H1 (cell line): ENCODE results near the gene EGFR. TPM values are rescaled to one million over a fixed set of nuclear protein-coding genes. Genes with fewer than 3 reads are reported as not detected.

Experiments used
- CTCF ChIA-PET: fragments of 300-600 bp; sonication (Branson Sonifier 250); formaldehyde crosslinking; loops from one replicate; lab custom pipeline; 2021; ENCODE audit not compliant: partially characterized antibody; lab: Charles Lee
- POLR2A ChIA-PET: fragments of 300-600 bp; sonication (Branson Sonifier 250); formaldehyde crosslinking; loops from one replicate; lab custom pipeline; 2021; ENCODE audit warnings: inconsistent platforms; ENCODE audit not compliant: partially characterized antibody; lab: Charles Lee
- DNase-seq, 2 experiments: peaks; one replicate each; pipeline versions ENCODE4 v3.0.0 to v3.0.0-alpha.2; 2010 to 2022; ENCODE audit warnings: low spot score in 2 of 2, low read depth in 1 of 2, mixed read lengths in 1 of 2
- FAIRE-seq: peaks from 2 replicates; lab custom pipeline; 2011; peaks lifted over from hg19 to GRCh38; lab: Jason Lieb, UNC
- H2AFZ ChIP-seq: 2 replicates; pipeline ENCODE4 v1.8.1; 2012; ENCODE audit warnings: low read length, inconsistent platforms
- H2AK5ac ChIP-seq: 2 replicates; pipeline ENCODE4 v1.6.1; 2013; ENCODE audit warnings: low read depth, low read length
- H2BK120ac ChIP-seq: replicated peaks from 2 replicates; pipeline ENCODE3; 2013; ENCODE audit warnings: low read depth, low read length, inconsistent platforms
- H2BK12ac ChIP-seq: 2 replicates; pipeline ENCODE4 v1.6.1; 2013; ENCODE audit warnings: low read depth, low read length
- H2BK15ac ChIP-seq: 2 replicates; pipeline ENCODE4 v1.6.1; 2013; ENCODE audit warnings: low read length
- H2BK20ac ChIP-seq: 2 replicates; pipeline ENCODE4 v1.6.1; 2013; ENCODE audit warnings: low read length
- H2BK5ac ChIP-seq: 2 replicates; pipeline ENCODE4 v1.6.1; 2013; ENCODE audit warnings: low read depth, low read length
- H3K14ac ChIP-seq: 2 replicates; pipeline ENCODE4 v1.6.1; 2013; ENCODE audit warnings: inconsistent platforms; ENCODE audit not compliant: insufficient read length
- H3K18ac ChIP-seq: 2 replicates; pipeline ENCODE4 v1.6.1; 2013; ENCODE audit warnings: low read length; ENCODE audit errors: extremely low read depth
- H3K23ac ChIP-seq: 2 replicates; pipeline ENCODE4 v1.6.1; 2013; ENCODE audit warnings: inconsistent platforms; ENCODE audit not compliant: insufficient read length
- H3K23me2 ChIP-seq: 2 replicates; pipeline ENCODE4 v1.6.1; 2013; ENCODE audit warnings: low read depth, low read length
- H3K27ac ChIP-seq: 2 replicates; pipeline ENCODE4 v1.6.1; 2011; ENCODE audit warnings: low read depth, low read length, inconsistent platforms
- H3K27me3 ChIP-seq, 4 experiments: replicated peaks in 1 of 4; 1 replicate in 1 of 4; 2 replicates in 3 of 4; pipeline versions ENCODE4 v1.6.1 to v1.8.1; 2011 to 2013; ENCODE audit warnings: low read length in 3 of 4, mild to moderate bottlenecking in 3 of 4, inconsistent platforms in 2 of 4, mixed read lengths in 2 of 4, moderate library complexity in 1 of 4; ENCODE audit not compliant: control insufficient read depth in 3 of 4, insufficient read depth in 3 of 4; ENCODE audit errors: extremely low read depth in 1 of 4
- H3K36me3 ChIP-seq, 4 experiments: 2 replicates each; pipeline versions ENCODE4 v1.6.1 to v1.8.1; 2011 to 2013; ENCODE audit warnings: mild to moderate bottlenecking in 4 of 4, low read length in 3 of 4, moderate library complexity in 2 of 4, control low read depth in 1 of 4, inconsistent platforms in 1 of 4; ENCODE audit not compliant: insufficient read depth in 4 of 4, control insufficient read depth in 2 of 4
- H3K4ac ChIP-seq: replicated peaks from 2 replicates; pipeline ENCODE3; 2013; ENCODE audit warnings: low read length, low read depth, mixed read lengths, inconsistent platforms; ENCODE audit not compliant: insufficient read length
- H3K4me1 ChIP-seq, 4 experiments: replicated peaks in 1 of 4; 1 replicate in 1 of 4; 2 replicates in 3 of 4; pipeline versions ENCODE4 v1.6.1 to v1.8.1; 2011 to 2013; ENCODE audit warnings: low read length in 3 of 4, inconsistent platforms in 2 of 4, mixed read lengths in 1 of 4; ENCODE audit not compliant: insufficient read depth in 4 of 4, control insufficient read depth in 3 of 4
- H3K4me2 ChIP-seq, 2 experiments: 2 replicates each; pipeline versions ENCODE4 v1.6.1 to v1.8.1; 2011 to 2013; ENCODE audit warnings: low read depth in 2 of 2, low read length in 2 of 2, control low read depth in 1 of 2, inconsistent platforms in 1 of 2, mild to moderate bottlenecking in 1 of 2; ENCODE audit not compliant: insufficient read depth in 1 of 2
- H3K4me3 ChIP-seq, 4 experiments: fragments of 200-600, 300-600 bp in 1 of 4; sonication (generic), shearing (Covaris generic), sonication (Bioruptor Twin) in 1 of 4; 2 replicates each; pipeline versions ENCODE4 v1.5.1 to v1.8.1; 2011 to 2016; ENCODE audit warnings: low read length in 4 of 4, low read depth in 3 of 4, control low read depth in 2 of 4, inconsistent platforms in 2 of 4, mild to moderate bottlenecking in 2 of 4, mixed read lengths in 1 of 4, moderate library complexity in 1 of 4; ENCODE audit not compliant: insufficient read depth in 2 of 4; ENCODE audit errors: extremely low read depth in 1 of 4
- H3K56ac ChIP-seq: replicated peaks from 2 replicates; pipeline ENCODE3; 2013; ENCODE audit warnings: low read depth, mild to moderate bottlenecking, mixed read lengths, low read length, inconsistent platforms; ENCODE audit not compliant: insufficient read length
- H3K79me1 ChIP-seq: 2 replicates; pipeline ENCODE4 v1.6.1; 2013; ENCODE audit warnings: low read depth, low read length, control low read depth
- H3K79me2 ChIP-seq, 2 experiments: 2 replicates each; pipeline versions ENCODE4 v1.6.1 to v1.8.1; 2012 to 2013; ENCODE audit warnings: low read length in 2 of 2, mild to moderate bottlenecking in 2 of 2, inconsistent platforms in 1 of 2; ENCODE audit not compliant: insufficient read depth in 2 of 2, control insufficient read depth in 1 of 2
- H3K9ac ChIP-seq, 4 experiments: replicated peaks in 1 of 4; 1 replicate in 1 of 4; 2 replicates in 3 of 4; pipeline versions ENCODE4 v1.6.1 to v1.8.1; 2011 to 2013; ENCODE audit warnings: low read depth in 3 of 4, low read length in 3 of 4, control low read depth in 2 of 4, mild to moderate bottlenecking in 2 of 4, moderate library complexity in 2 of 4, inconsistent platforms in 1 of 4; ENCODE audit errors: extremely low read depth in 1 of 4
- H3K9me3 ChIP-seq, 2 experiments: 2 replicates each; pipeline versions ENCODE4 v1.6.1 to v1.8.1; 2012 to 2013; ENCODE audit warnings: mild to moderate bottlenecking in 2 of 2, moderate library complexity in 2 of 2, control low read depth in 1 of 2, inconsistent platforms in 1 of 2, low read depth in 1 of 2, low read length in 1 of 2, mixed read lengths in 1 of 2; ENCODE audit not compliant: insufficient read depth in 2 of 2
- H4K20me1 ChIP-seq, 2 experiments: replicated peaks in 1 of 2; 2 replicates each; pipeline versions ENCODE3 to v1.8.1; 2011 to 2013; ENCODE audit warnings: inconsistent platforms in 2 of 2, low read length in 2 of 2, mild to moderate bottlenecking in 1 of 2; ENCODE audit not compliant: insufficient read depth in 2 of 2, control insufficient read depth in 1 of 2
- H4K5ac ChIP-seq: 2 replicates; pipeline ENCODE4 v1.6.1; 2013; ENCODE audit warnings: low read length, low read depth, mixed read lengths, inconsistent platforms; ENCODE audit not compliant: insufficient read length
- H4K8ac ChIP-seq: 2 replicates; pipeline ENCODE4 v1.8.0; 2013; ENCODE audit warnings: mild to moderate bottlenecking, moderate library complexity, low read length, inconsistent platforms; ENCODE audit not compliant: insufficient read depth; ENCODE audit errors: extremely low read depth
- H4K91ac ChIP-seq: replicated peaks from 2 replicates; pipeline ENCODE3; 2013; ENCODE audit warnings: low read length, mixed read lengths, inconsistent platforms; ENCODE audit not compliant: insufficient read length
- CBX8 ChIP-seq: fragments of 300-800, 300-1000 bp; sonication (generic); IDR thresholded peaks from 2 replicates; pipeline ENCODE4 v1.7.1; 2016; ENCODE audit warnings: low read depth, low read length, borderline replicate concordance
- CREB1 ChIP-seq: IDR thresholded peaks from 2 replicates; pipeline ENCODE4 v1.6.1; 2012; ENCODE audit warnings: inconsistent platforms
- EGR1 ChIP-seq: IDR thresholded peaks from 2 replicates; pipeline ENCODE4 v1.6.1; 2011; ENCODE audit warnings: low read depth, low read length, borderline replicate concordance
- EP300 ChIP-seq, 2 experiments: IDR thresholded peaks; 1 replicate in 1 of 2; 2 replicates in 1 of 2; pipeline ENCODE4 v1.6.1; 2011 to 2012; ENCODE audit warnings: low read depth in 2 of 2, low read length in 2 of 2, mild to moderate bottlenecking in 2 of 2, borderline replicate concordance in 1 of 2, inconsistent platforms in 1 of 2, moderate library complexity in 1 of 2
- EZH2 ChIP-seq: fragments of 200-600 bp; sonication (generic); IDR thresholded peaks from 2 replicates; pipeline ENCODE4 v1.7.1; 2012; ENCODE audit warnings: low read depth, mild to moderate bottlenecking, moderate library complexity, low read length, inconsistent platforms; ENCODE audit not compliant: severe bottlenecking
- SAP30 ChIP-seq: fragments of 300-600 bp; sonication (generic); IDR thresholded peaks from 2 replicates; pipeline ENCODE4 v1.7.1; 2012; ENCODE audit warnings: low read length, moderate library complexity, mild to moderate bottlenecking, inconsistent platforms; ENCODE audit not compliant: insufficient read depth, insufficient replicate concordance
- SIRT6 ChIP-seq: IDR thresholded peaks from one replicate; pipeline ENCODE4 v1.7.1; 2012; ENCODE audit warnings: low read length, inconsistent platforms
- WGBS, 2 experiments: shearing (Covaris generic) in 1 of 2; methylation state at CpG; one replicate each; pipeline versions ENCODE4 v1.1.6 to v1.1.7; 2013 to 2015; ENCODE audit warnings: low lambda C conversion rate in 2 of 2, mixed read lengths in 2 of 2, inconsistent platforms in 1 of 2, low coverage in 1 of 2, missing lambda C conversion rate in 1 of 2; ENCODE audit not compliant: insufficient replicate concordance in 2 of 2, insufficient coverage in 1 of 2, insufficient read length in 1 of 2; ENCODE audit errors: extremely low coverage in 1 of 2, missing lambda C conversion rate in 1 of 2; 5-methylcytosine and 5-hydroxymethylcytosine counted together
- polyA plus RNA-seq, 7 experiments: library from polyadenylated mRNA; depleted of rRNA in 3 of 7; stranded (reverse) in 5 of 7; unstranded in 2 of 7; fragments of >200 nt in 5 of 7; fragments of 200-250 nt in 2 of 7; gene quantifications; 1 replicate in 5 of 7; 2 replicates in 1 of 7; 4 replicates in 1 of 7; pipeline versions ENCODE4 v1.2.1 to v1.2.3, GENCODE V29; 2011 to 2013; ENCODE audit warnings: missing spikeins in 2 of 7, mixed read lengths in 2 of 7
- total RNA-seq: library from RNA; stranded (reverse); fragmentation: NEBNext Ultra II Directional; extraction: Animal tissue kit (Norgen Biotek cat#: 25700); gene quantifications from 2 replicates; pipeline ENCODE4 v1.2.1, GENCODE V29; 2021
- TF ChIP-seq, protein P1 (sequence below): IDR thresholded peaks from 2 replicates; pipeline ENCODE4 v1.6.1; 2012; ENCODE audit warnings: inconsistent platforms

The EGFR gene
- total and polyA plus RNA-seq, 2 of the 8 experiments (the other 6 are each of a cell fraction or from before 2014, with no cell fraction given): 1.9 to 5.8 TPM

GRCh38 chr7:55212838-55213237 lies 194.0 kb downstream of the EGFR start:
- no peaks in the 10 kb centered on the region for H3K27me3 ChIP-seq
- H4K91ac ChIP-seq: no peak overlapping the region
- no peak overlapping the region for H2BK15ac ChIP-seq
- H3K79me2 ChIP-seq: no peaks in the 10 kb centered on the region
- H3K27ac ChIP-seq: no peak overlapping the region
- ChIA-PET POLR2A (no interaction called here), CTCF (interaction anchor here (1.1 to 2.0 kb wide), 2 partner anchors 43 to 68 kb away, joined by 3 to 7 read pairs; no protein-coding TSS in a partner anchor)
- no peak overlapping the region for H3K56ac ChIP-seq
- TF ChIP-seq CBX8 (no peak), EZH2 (no peak), SIRT6 (no peak), SAP30 (no peak), EP300 (IDR thresholded peaks at IDR 0.05; ENCODE audit: borderline replicate concordance in 1 of 2, low read depth in 2 of 2, low read length in 2 of 2) (no peak), CREB1 (no peak), EGR1 (no peak)
- TF ChIP-seq, protein P1, sequence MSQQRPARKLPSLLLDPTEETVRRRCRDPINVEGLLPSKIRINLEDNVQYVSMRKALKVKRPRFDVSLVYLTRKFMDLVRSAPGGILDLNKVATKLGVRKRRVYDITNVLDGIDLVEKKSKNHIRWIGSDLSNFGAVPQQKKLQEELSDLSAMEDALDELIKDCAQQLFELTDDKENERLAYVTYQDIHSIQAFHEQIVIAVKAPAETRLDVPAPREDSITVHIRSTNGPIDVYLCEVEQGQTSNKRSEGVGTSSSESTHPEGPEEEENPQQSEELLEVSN: no peak
- H2AFZ ChIP-seq: no peak overlapping the region
- H3K79me1 ChIP-seq: no peaks in the 10 kb centered on the region
- WGBS, 2 experiments: 86% methylated on average over 10 of the region's 10 CpGs; no CpG with 5 or more reads in 1 of the 2 experiments
- no peaks in the 10 kb centered on the region for H3K9me3 ChIP-seq
- no peak overlapping the region for H2BK120ac ChIP-seq
- H4K8ac ChIP-seq: no peak overlapping the region
- no peak overlapping the region for H3K14ac ChIP-seq
- H3K23me2 ChIP-seq: no peaks in the 10 kb centered on the region
- DNase-seq (no peak), FAIRE-seq (no peak)
- H2AK5ac ChIP-seq: no peak overlapping the region
- no peaks in the 10 kb centered on the region for H4K20me1 ChIP-seq
- H3K4ac ChIP-seq: no peak overlapping the region
- H3K4me1 ChIP-seq: no peaks in the 10 kb centered on the region; a peak in 1 of 7 replicates
- no peak overlapping the region for H2BK12ac ChIP-seq
- H3K4me2 ChIP-seq: no peak overlapping the region
- H2BK5ac ChIP-seq: no peak overlapping the region
- no peak overlapping the region for H2BK20ac ChIP-seq
- no peak overlapping the region for H3K9ac ChIP-seq
- no peak overlapping the region for H3K4me3 ChIP-seq
- H3K18ac ChIP-seq: no peak overlapping the region
- H4K5ac ChIP-seq: no peak overlapping the region
- no peak overlapping the region for H3K23ac ChIP-seq
- no peaks in the 10 kb centered on the region for H3K36me3 ChIP-seq
